ENCODE measurements around the gene MTA1.

MTA1 gene

GRCh38 chr14:105487986-105488777, 68.6 kb downstream of the MTA1 start:
- no peak for DNase-seq (ENCODE audit: low spot score)

GRCh38 chr14:105488781-105489541, 69.3 kb downstream of the MTA1 start:
- no peak for DNase-seq (ENCODE audit: low spot score)

GRCh38 chr14:105489542-105490266, 70.1 kb downstream of the MTA1 start:
- peak; percentile 78 for DNase-seq (ENCODE audit: low spot score)

- DNase-seq (ENCODE audit: low spot score), result no peak
These were observed 70.6 kb downstream of the MTA1 start for GRCh38 chr14:105490267-105490571.

GRCh38 chr14:105490572-105491365, 71.1 kb downstream of the MTA1 start, which contains the start of gene TEDC1:
Gene TEDC1, plus strand, starts transcription at chr14:105491246. Its CDS starts 130 bp downstream, at chr14:105491376.
- peak; percentile 100 for DNase-seq (ENCODE audit: low spot score)

GRCh38 chr14:105491366-105491973, 71.8 kb downstream of the MTA1 start:
- DNase-seq (ENCODE audit: low spot score), result peak; percentile 86

GRCh38 chr14:105492031-105492970, 72.7 kb downstream of the MTA1 start:
- DNase-seq (ENCODE audit: low spot score), result no peak

GRCh38 chr14:105492971-105493871, 73.6 kb downstream of the MTA1 start:
- no peak for DNase-seq (ENCODE audit: low spot score)

GRCh38 chr14:105493921-105494605, 74.4 kb downstream of the MTA1 start:
- DNase-seq (ENCODE audit: low spot score), result no peak

- no peak for DNase-seq (ENCODE audit: low spot score)
These were observed 74.9 kb downstream of the MTA1 start for GRCh38 chr14:105494606-105494929.

- no peak for DNase-seq (ENCODE audit: low spot score)
These were observed 75.7 kb downstream of the MTA1 start for GRCh38 chr14:105495101-105495989.

- DNase-seq (ENCODE audit: low spot score), result no peak
These were observed 76.6 kb downstream of the MTA1 start for GRCh38 chr14:105495990-105496830.

- no peak for DNase-seq (ENCODE audit: low spot score)
These were observed 77.4 kb downstream of the MTA1 start for GRCh38 chr14:105496831-105497591.

GRCh38 chr14:105497671-105498429, 78.2 kb downstream of the MTA1 start:
- no peak for DNase-seq (ENCODE audit: low spot score)

Measured in AG08396 (cell line).